HG02571 (cell line): ENCODE results near the gene C19orf81.
"Not testable (repeated sequence)": the region's sequence is repeated elsewhere in the genome, so short reads cannot be mapped to it uniquely, and the experiment has no call there.

Experiments
- ATAC-seq: cut with Tn5 transposase; IDR thresholded peaks from one replicate; pipeline ENCODE4 v1.9.1; 2021; ENCODE audit warnings: mild to moderate bottlenecking, moderate library complexity; ENCODE audit not compliant: unreplicated experiment

The C19orf81 gene

DNA sequence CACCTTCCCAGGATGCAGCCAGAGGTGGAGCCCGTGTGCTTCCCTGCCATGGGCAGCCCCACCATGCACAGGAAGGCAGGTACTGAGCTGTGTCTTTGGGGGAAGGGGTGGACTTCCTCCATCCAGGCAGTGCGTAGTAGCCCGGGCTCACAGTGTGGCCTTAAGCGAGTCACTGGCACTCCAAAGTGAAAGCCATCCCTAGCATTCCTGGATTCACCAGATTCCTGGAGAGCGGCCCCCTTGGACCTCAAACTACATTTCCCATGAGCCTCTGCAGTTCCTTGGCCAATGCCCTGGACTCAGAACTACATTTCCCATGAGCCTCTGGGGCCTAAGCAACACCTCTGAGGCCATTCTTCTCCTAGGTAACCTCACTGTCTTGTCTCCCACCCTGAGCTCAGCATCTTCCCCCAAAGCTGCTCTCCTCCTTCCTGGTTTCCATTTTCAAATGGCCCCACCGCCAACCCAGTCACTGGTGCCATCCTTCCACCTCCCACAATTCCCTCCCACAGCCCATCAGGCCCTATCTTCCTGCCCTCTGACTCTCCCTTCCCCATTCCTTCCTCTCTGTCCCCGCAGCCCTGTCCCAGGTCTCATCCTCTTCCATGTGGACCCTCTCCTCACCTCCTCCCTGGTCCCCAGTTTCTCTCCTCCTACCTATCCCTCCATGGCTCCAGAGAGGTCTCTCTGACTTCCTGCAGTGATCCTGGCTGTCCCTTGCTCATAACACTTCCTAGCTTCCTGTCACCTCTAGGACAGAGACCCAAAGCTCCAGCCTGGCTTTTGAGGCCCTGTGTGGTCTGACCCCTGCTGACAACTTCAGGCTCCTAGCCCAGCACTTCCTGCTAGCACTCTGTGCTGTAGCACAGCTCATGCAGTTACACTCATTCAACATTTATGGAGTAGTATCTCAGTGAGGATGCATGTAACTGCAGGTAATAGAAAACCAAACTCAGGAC, at the start of gene C19orf81:
Gene C19orf81 (plus strand): TSS at position 13 of the 959 bp plus-strand sequence. CDS start 0 bp downstream, at position 13.
- ATAC-seq = no peak

DNA sequence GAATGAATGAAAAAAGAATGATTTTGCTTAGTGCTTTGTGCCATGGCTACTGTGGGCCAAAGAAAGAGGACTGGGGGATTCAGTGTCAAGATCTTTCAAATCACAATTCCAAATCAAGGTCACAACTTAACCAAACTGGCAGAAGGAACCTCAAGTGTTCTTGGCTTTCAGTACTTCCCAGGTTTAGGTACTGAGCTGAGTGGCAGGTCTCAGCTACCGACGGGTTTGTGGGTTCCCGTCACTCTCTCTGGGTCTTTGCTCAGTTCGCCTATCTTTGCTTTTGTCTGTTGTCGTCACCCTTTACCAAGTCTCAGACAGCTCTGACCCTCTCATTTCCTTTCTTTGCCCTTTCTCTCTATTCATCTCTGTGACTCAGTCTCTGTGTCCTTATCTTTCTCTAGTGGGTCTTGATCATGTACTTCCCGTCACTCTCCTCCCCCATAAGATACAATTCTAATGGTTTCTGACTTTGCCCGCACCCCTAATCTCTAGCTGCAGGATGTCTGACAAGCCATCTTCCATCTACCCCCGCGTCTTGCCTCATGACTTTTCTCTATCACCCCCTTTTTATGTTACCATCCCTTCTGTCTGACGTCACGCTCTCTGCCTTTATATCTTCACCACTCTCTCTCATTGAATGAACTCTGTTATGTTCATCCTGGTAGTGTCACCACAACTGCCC, 47.7 kb upstream of the C19orf81 start:
- ATAC-seq = no peak

DNA sequence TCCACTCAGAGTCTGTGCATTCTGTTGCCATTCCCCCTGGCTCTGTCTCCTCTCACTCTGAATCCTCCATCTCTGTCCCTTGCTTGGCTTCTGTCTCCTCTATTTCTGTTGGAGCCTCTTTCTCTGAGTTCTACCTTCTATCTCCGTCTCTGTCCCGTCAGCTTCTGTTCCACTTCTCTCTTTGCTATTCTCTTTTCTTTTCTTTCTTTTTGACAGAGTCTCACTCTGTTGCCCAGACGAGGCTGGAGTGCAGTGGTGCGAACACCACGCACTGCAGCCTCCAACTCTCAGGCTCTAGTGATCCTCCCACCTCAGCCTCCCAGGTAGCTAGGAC, 47.2 kb upstream of the C19orf81 start:
- ATAC-seq = no peak

DNA sequence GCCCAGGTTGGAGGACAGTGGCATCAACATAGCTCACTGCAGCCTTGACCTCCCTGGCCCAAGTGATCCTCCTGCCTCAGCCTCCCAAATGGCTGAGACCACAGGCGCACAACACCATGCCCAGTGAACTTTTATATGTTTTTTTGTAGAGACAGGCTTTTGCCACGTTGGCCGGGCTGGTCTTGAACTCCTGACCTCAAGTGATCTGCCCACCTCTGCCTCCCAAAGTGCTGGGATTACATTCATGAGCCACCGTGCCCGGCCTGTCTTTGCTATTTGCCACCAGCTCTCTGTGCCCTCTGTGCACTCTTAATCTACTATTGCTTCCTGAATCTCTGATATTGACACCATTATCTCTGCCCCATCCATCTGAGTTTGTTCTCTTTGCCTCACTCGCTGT, 46.7 kb upstream of the C19orf81 start:
- ATAC-seq = no peak

DNA sequence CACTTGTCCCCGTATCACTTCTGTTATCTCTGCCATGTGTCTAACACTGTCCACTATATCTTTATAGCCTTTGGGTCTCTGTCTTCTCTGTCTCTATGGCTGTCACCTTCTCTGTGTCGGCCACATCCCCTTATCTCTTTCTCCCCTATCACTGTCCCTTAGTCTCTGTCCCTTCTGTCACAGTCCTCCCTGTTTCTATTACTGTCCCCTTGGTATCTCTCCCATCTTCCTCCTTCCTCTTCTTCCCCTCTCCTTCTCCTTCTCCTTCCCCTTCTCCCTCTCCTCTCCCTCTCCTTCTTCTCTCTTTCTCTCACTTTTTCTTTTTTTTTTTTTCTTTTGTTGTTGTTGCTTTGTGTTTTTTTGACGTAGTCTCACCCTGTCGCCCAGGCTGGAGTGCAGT, 46.3 kb upstream of the C19orf81 start:
- no peak for ATAC-seq

DNA sequence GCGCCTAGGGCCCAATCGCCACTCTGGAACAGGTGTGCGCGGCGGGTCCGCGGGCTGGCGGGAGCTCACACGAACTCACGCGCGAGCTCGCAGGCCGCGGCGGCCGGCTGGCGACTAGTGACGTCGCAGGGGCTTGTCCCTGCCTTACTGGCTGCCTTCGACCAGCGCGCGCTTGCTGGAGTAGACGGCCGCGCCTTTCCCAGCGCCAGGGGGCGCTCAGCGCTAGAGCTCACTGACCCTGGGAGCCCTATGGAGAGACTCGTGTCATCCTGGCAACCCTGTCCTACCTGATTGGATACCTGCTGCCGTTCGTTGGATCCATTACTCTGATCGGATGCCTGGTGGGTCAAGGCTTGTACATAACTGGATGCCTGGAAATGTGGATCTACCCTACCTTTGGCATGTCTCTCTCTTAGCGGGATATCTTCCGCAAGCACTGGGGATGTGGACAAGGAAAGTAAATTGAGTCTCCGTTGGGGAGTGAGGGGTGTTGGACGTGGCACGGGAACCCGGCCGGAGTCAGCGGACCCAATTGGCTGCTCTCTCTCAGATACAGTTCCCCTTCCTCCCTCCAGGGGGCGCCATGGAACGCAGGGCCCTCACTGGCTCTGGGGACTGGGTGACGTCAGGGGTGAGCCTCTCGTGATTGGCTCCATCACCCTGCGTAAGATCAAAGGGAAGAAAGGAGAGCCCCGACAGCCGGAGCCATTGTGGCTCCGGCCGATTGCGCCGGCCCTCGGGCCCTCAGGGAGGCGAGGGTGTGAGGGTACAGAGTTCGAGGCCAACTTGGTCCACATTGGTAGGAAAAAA, 44.8 kb upstream of the C19orf81 start:
- ATAC-seq = not testable (repeated sequence)

DNA sequence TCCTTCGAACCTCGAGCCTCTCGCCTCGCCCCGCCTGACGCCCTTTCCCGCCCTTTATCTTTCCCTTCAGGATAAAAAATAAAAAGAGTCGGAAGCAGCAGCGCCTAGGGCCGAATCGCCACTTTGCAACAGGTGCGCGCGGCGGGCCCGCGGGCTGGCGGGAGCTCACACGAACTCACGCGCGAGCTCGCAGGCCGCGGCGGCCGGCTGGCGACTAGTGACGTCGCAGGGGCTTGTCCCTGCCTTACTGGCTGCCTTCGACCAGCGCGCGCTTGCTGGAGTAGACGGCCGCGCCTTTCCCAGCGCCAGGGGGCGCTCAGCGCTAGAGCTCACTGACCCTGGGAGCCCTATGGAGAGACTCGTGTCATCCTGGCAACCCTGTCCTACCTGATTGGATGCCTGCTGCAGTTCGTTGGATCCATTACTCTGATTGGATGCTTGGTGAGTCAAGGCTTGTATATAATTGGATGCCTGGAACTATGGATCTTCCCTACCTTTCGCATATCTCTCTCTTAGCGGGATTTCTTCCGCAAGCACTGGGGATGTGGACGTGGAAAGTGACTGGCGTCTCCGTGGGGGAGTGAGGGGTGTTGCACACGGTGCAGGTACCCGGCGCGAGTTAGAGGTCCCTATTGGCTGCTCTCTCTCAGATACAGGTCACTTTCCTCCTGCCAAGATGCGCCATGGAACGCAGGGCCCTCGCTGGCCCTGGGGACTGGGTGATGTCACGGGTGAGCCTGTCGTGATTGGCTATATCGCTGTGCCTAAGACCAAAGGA, 43.0 kb upstream of the C19orf81 start:
- not testable (repeated sequence) for ATAC-seq

DNA sequence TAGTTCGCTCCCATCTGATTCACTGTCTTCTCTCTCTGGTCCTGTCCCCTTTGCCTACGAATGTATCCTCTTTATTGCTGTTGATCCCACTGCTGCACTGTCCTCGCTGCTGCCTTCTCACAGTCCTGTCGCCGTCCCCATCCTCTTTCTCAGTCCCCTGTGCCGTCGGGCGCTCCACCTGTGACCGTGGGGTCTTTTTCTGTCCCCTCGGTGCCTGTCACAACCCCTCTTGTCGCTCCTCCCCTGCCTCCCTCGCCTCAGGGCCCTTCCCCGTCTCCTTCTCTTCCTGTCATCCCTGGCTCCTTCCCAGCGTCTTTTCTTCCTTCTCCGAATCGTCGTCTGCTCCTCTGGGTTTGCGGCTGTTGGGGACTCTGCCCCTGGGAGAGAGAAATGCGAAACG, 41.9 kb upstream of the C19orf81 start:
- no peak for ATAC-seq

DNA sequence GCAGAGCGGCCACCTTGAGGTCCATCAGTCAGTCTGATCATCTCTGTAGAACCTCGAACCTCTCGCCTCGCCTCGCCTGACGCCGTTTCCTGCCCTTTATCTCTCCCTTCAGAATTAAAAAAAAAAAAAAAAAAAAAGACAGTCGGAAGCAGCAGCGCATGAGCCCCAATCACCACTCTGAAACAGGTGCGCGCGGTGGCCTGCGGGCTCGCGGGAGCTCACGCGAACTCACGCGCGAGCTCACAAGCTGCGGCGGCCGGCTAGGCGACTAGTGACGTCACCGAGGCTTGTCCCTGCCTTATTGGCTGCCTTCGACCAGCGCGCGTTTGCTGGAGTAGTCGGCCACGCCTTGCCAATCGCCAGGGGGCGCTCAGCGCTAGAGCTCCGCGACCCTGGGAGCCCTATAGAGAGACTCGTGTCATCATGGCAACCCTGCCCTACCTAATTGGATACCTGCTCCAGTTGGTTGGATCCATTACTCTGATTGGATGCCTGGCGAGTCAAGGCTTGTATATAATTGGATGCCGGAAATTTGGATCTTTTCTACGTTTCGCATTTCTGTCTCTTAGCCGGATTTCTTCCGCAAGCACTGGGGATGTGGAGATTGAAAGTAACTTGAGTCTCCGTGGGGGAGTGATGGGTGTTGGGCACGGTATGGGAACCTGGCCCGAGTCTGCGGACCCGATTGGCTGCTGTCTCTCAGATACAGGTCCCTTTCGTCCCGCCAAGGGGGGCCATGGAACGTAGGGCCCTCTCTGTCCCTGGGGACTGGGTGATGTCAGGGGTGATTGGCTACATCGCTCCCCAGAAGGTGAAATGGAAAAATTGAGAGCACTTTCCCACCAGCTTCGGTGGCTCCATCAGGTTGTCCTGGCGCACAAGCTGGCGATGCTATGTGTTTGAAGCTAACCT, 41.1 kb upstream of the C19orf81 start:
- no peak for ATAC-seq

DNA sequence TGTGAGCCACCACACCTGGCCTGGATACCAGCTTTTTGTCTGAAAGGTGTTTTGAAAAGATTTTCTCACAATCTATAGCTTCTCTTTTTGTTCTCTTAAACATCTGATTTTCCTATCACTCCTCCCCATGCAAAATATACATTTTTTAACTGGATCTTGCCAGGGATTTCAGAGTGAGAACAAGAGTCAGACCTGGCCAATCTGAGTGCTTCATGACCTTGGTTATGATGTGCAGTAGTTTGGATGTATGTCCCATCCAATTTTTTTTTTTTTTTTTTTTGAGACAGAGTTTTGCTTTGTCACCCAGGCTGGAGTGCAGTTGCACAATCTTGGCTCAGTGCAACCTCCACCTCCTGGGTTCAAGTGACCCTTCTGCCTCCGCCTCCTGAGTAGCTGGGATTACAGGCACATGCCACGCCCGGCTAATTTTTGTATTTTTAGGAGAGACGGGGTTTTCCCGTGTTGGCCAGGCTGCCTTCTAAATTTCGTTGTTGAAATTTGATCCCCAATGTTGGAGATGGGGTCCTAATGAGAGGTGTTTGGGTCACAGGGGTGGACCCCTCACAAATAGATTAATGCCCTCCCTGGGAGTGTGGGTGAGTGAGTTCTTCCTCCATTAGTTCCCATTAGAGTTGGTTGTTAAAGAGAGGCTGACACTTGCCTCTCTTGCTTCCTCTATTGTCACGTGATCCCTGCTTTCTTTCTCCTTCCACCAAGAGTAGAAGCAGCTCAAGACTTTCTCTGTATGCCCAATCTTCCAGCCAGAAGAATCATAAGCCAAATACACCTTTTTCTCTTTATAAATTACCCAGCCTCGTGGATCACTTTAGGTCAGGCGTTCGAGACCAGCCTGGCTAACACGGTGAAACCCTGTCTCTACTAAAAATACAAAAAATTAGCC, 36.5 kb upstream of the C19orf81 start:
- not testable (repeated sequence) for ATAC-seq

DNA sequence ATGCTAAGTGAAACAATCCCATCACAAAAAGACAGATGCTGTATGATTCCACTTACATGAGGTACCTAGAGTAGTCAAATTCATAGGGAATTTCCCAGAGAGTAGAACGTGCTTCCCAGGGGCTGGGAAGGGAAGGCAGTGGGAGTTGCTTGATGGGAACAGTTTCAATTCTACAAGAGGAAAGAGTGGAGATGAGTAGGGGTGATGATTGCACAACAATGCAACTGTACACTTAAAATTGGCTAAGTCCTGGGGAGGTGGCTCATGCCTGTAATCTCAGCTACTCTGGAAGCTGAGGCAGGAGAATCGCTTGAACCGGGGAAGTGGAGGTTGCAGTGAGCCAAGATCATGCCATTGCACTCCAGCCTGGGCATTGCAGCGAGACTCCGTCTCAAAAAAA, 30.9 kb upstream of the C19orf81 start:
- not testable (repeated sequence) for ATAC-seq

DNA sequence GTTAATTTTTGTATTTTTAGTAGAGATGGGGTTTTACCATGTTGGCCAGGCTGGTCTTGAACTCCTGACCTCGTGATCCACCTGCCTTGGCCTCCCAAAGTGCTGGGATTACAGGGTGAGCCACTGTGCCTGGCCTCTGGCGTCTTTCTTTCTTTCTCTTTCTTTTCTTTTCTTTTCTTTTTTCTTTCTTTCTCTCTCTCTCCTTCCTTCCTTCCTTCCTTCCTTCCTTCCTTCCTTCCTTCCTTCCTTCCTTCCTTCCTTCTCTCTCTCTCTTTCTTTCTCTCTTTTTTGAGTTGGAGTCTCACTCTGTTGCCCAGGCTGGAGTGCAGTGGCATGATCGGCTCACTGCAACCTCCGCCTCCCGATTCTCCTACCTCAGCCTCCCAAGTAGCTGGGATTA, 30.1 kb upstream of the C19orf81 start:
- ATAC-seq = not testable (repeated sequence)

DNA sequence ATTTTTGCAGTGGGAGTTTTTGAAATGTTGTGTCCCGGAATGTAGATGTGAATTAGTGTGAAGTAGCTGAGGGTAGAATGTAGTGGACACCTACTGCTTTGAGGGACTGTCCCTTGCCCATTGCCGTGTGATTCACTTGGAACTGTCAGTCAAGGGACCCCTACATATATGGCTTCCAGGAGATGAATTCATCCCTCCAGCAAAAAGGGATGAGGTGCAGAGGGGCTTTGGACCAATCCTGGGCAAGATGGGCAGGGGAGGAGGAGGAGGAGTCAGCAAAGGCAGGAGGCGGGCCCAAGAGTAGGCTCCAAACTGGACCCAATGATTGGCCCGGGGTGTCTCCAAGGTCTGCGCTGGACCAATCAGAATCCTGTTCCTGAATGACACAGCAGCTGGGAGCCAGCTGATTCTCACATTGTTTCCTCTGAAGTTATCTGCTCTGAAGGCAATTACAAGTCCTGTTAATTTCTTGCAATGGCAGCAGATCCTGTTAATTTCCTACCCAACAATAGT, 28.8 kb upstream of the C19orf81 start:
- ATAC-seq = not testable (repeated sequence)

DNA sequence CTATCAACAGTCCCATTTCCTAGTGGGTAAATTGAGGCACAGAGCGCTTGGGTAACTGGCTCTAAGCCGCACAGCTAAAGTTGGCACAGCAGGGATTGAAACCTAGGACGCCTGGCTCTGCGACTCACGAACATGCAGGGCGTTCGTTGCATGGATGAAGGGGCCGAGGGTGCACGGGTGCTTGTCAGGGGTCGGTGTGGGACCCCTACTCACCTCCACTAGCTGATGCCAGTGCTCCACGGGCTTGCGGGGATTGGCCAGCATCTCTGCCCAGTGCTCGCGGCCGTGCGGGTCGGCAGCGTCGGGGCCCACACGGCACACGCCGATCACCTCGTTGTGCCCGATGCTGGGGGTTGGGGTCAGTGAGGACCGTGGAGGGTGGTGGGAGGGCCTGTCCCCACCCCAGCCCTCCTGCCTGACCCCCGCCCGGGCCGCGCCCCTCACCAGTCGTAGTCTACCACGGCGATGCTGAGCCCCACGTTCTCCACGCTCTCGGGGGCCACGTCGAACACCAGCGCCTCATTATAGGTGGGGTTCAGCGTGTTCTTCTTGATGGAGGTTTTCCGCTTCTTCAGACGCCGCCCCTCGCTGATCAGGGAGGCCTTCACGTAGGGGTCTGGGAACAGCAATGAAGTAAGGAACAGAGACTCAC, 24.2 kb upstream of the C19orf81 start:
- ATAC-seq = no peak

DNA sequence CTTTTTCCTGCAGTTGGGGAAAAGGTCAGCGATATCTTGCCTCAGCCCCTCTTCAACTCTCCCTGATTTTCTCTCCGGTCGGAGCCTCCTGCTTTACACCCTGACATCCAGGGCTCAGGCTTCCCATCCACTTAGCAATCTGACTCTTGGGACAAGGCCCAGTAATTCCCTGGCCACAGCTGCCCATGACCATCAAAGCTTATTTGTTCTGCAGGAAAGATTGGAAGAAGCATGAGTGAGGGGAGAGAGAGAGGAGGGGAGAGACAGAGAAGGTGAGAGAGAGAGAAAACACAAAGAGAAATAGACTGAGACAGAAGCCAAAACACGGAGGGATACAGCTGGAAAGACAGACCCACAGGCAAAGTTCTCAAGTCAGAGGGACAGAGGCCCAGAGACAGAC, 23.2 kb upstream of the C19orf81 start:
- no peak for ATAC-seq

DNA sequence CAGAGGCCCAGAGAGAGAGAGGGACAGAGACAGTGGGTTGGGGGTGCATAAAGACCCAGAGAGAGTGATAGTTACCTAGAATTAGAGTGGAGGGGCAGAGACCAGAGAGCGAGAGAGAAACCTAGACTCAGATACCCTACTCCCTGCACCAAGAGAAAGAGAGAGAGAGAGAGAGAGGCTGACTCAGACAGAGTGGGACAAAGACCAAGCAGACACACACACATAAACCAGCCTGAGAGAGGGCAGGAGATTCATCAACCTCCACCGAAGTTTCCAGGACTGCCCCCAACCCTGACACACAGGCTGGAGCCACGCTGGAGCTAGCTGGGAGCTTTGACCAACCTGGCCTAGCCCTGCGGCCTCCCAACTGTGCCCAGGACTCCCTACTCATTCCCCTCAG, 22.4 kb upstream of the C19orf81 start:
- no peak for ATAC-seq

DNA sequence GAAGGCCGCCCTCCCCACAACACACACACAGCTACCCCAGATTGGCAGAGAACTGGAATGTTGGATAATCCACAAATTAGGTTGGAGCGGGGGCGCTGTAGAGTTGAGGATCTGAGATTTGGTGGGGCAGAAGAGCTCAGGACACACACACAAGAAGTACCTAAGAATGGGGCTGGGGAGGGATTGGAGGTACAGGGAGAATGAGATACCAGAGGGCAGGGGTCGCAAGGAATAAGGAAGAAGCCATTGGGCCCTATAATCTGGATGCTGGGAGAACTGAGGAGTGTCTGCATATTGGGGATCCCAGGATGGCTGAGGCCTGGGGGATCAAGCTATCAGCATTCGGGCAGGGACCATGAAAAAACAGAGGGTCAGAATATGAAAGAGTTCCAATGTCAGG, 21.1 kb upstream of the C19orf81 start:
- ATAC-seq = no peak

DNA sequence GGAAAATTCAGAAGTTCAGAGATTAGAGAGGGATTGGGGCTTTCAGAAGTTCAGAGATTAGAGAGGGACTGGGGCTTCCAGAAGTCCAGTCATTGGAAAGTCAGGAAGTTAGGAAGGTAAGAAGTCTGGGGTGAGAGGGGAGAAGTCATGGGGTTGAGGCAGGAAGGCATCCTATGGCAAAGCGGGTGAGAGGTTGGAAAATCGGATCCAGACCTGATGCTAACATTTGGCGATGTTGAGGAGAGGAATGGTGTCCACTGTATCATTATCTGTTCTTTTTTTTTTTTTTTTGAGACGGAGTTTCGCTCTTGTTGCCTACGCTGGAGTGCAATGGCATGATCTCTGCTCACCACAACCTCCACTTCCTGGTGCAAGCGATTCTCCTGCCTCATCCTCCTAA, 20.7 kb upstream of the C19orf81 start:
- no peak for ATAC-seq
